ENCODE data around the gene CCR3. TPM values are rescaled to one million over a fixed set of nuclear protein-coding genes. Genes with fewer than 3 reads are reported as not detected.

The CCR3 gene
- polyA plus RNA-seq (2013, experiment 1 of 2): not detected
- not detected for polyA plus RNA-seq (2013, experiment 2 of 2)

GRCh38 chr3:46242120-46242519 lies at the start of gene CCR3:
Gene CCR3, plus strand, starts transcription at chr3:46242460. Its CDS starts 22,699 bp downstream, at chr3:46265159.
- no peak within 1 kb of the TSS for H4K8ac ChIP-seq (ENCODE audit: low read depth, low read length)
- H3K9ac ChIP-seq (ENCODE audit: low read depth, low read length, poor library complexity): no peak within 1 kb of the TSS
- no peak within 1 kb of the TSS for H3K4ac ChIP-seq (ENCODE audit: low read length)
- H3K4me1 ChIP-seq (ENCODE audit: control insufficient read depth in 2 of 2, insufficient read depth in 1 of 2, low read depth in 1 of 2, low read length in 2 of 2): no peaks in the 10 kb centered on the region
- H3K14ac ChIP-seq (ENCODE audit: low read length): no peak within 1 kb of the TSS
- H4K91ac ChIP-seq (ENCODE audit: low read depth, low read length, poor library complexity): no peak within 1 kb of the TSS
- DNase-seq (ENCODE audit: low spot score): no peak
- no peak within 1 kb of the TSS for H2AFZ ChIP-seq (ENCODE audit: low read length)
- no peak within 1 kb of the TSS for H2BK5ac ChIP-seq (ENCODE audit: low read length)
- H3K36me3 ChIP-seq (replicated peaks in 1 of 2; ENCODE audit: control insufficient read depth in 2 of 2, insufficient read depth in 2 of 2, low read length in 2 of 2): no peaks in the 10 kb centered on the region
- no peak within 1 kb of the TSS for H3K23ac ChIP-seq (ENCODE audit: low read depth, low read length, poor library complexity)
- no peaks in the 10 kb centered on the region for H3K9me3 ChIP-seq (replicated peaks in 1 of 2; ENCODE audit: control insufficient read depth in 2 of 2, insufficient read depth in 1 of 2, low read depth in 1 of 2, low read length in 2 of 2)
- no peak within 1 kb of the TSS for H3K18ac ChIP-seq (ENCODE audit: low read length)
- no peak within 1 kb of the TSS for H3K4me2 ChIP-seq (ENCODE audit: insufficient read depth, low read length, poor library complexity, severe bottlenecking)
- no peak within 1 kb of the TSS for H2BK15ac ChIP-seq (ENCODE audit: low read length)
- no peaks in the 10 kb centered on the region for H3K79me1 ChIP-seq (ENCODE audit: low read depth, low read length)
- H2BK120ac ChIP-seq (ENCODE audit: low read depth, low read length): no peak within 1 kb of the TSS
- WGBS, 2 donors (ENCODE audit: extremely low coverage in 2 of 2, insufficient read length in 2 of 2, insufficient replicate concordance in 1 of 2): no CpG with 5 or more reads among the region's 4 CpGs
- H3K27me3 ChIP-seq (ENCODE audit: control insufficient read depth in 3 of 3, insufficient read depth in 3 of 3, low read depth in 1 of 3, low read length in 3 of 3): peaks cover 0 to 2% (median 0%) of the 10 kb centered on the region in 3 experiments
- no peak within 1 kb of the TSS for H2AK5ac ChIP-seq (ENCODE audit: low read depth, low read length)
- H3K27ac ChIP-seq (replicated peaks; ENCODE audit: low read length): no peak within 1 kb of the TSS
- H2BK12ac ChIP-seq (ENCODE audit: low read length): no peak within 1 kb of the TSS
- no peak within 1 kb of the TSS for H3K4me3 ChIP-seq (ENCODE audit: low read length in 2 of 2)

- no peak for DNase-seq (ENCODE audit: low spot score)
- WGBS, 2 donors (ENCODE audit: extremely low coverage in 2 of 2, insufficient read length in 2 of 2, insufficient replicate concordance in 1 of 2): no CpG with 5 or more reads among the region's 5 CpGs
- Histone ChIP-seq H2BK15ac (ENCODE audit: low read length) (no peak overlapping the region), H4K91ac (ENCODE audit: low read depth, low read length, poor library complexity) (no peak overlapping the region), H3K4me3 (ENCODE audit: low read length in 2 of 2) (no peak overlapping the region), H3K4ac (ENCODE audit: low read length) (no peak overlapping the region), H3K9ac (ENCODE audit: low read depth, low read length, poor library complexity) (no peak overlapping the region), H3K27me3 (ENCODE audit: control insufficient read depth in 3 of 3, insufficient read depth in 3 of 3, low read depth in 1 of 3, low read length in 3 of 3) (no peaks in the 10 kb centered on the region), H3K79me1 (ENCODE audit: low read depth, low read length) (no peaks in the 10 kb centered on the region), H2BK5ac (ENCODE audit: low read length) (no peak overlapping the region), H3K23ac (ENCODE audit: low read depth, low read length, poor library complexity) (no peak overlapping the region), H2BK12ac (ENCODE audit: low read length) (no peak overlapping the region), H2AFZ (ENCODE audit: low read length) (no peak overlapping the region), H2AK5ac (ENCODE audit: low read depth, low read length) (no peak overlapping the region), H3K36me3 (replicated peaks in 1 of 2; ENCODE audit: control insufficient read depth in 2 of 2, insufficient read depth in 2 of 2, low read length in 2 of 2) (no peaks in the 10 kb centered on the region), H3K9me3 (replicated peaks in 1 of 2; ENCODE audit: control insufficient read depth in 2 of 2, insufficient read depth in 1 of 2, low read depth in 1 of 2, low read length in 2 of 2) (peaks cover 0 to 11% of the 10 kb centered on the region in 2 donors), H2BK120ac (ENCODE audit: low read depth, low read length) (no peak overlapping the region), H3K4me1 (ENCODE audit: control insufficient read depth in 2 of 2, insufficient read depth in 1 of 2, low read depth in 1 of 2, low read length in 2 of 2) (no peaks in the 10 kb centered on the region), H4K8ac (ENCODE audit: low read depth, low read length) (no peak overlapping the region), H3K27ac (replicated peaks; ENCODE audit: low read length) (no peak overlapping the region), H3K4me2 (ENCODE audit: insufficient read depth, low read length, poor library complexity, severe bottlenecking) (no peak overlapping the region), H3K14ac (ENCODE audit: low read length) (no peak overlapping the region), H3K18ac (ENCODE audit: low read length) (no peak overlapping the region)
These were observed 49.3 kb upstream of the CCR3 start for GRCh38 chr3:46192939-46193338.

GRCh38 chr3:46193436-46193835 lies 48.8 kb upstream of the CCR3 start:
- DNase-seq (ENCODE audit: low spot score): no peak
- Histone ChIP-seq H3K4me2 (ENCODE audit: insufficient read depth, low read length, poor library complexity, severe bottlenecking) (no peak overlapping the region), H2BK120ac (ENCODE audit: low read depth, low read length) (no peak overlapping the region), H3K79me1 (ENCODE audit: low read depth, low read length) (no peaks in the 10 kb centered on the region), H2BK5ac (ENCODE audit: low read length) (no peak overlapping the region), H3K9ac (ENCODE audit: low read depth, low read length, poor library complexity) (no peak overlapping the region), H2AK5ac (ENCODE audit: low read depth, low read length) (no peak overlapping the region), H3K4me3 (ENCODE audit: low read length in 2 of 2) (no peak overlapping the region), H4K8ac (ENCODE audit: low read depth, low read length) (no peak overlapping the region), H3K27ac (replicated peaks; ENCODE audit: low read length) (no peak overlapping the region), H3K4ac (ENCODE audit: low read length) (no peak overlapping the region), H3K18ac (ENCODE audit: low read length) (no peak overlapping the region), H3K9me3 (replicated peaks in 1 of 2; ENCODE audit: control insufficient read depth in 2 of 2, insufficient read depth in 1 of 2, low read depth in 1 of 2, low read length in 2 of 2) (peaks cover 0 to 11% of the 10 kb centered on the region in 2 donors), H4K91ac (ENCODE audit: low read depth, low read length, poor library complexity) (no peak overlapping the region), H2BK15ac (ENCODE audit: low read length) (no peak overlapping the region), H2AFZ (ENCODE audit: low read length) (no peak overlapping the region), H3K23ac (ENCODE audit: low read depth, low read length, poor library complexity) (no peak overlapping the region), H3K4me1 (ENCODE audit: control insufficient read depth in 2 of 2, insufficient read depth in 1 of 2, low read depth in 1 of 2, low read length in 2 of 2) (no peaks in the 10 kb centered on the region), H3K14ac (ENCODE audit: low read length) (no peak overlapping the region), H3K36me3 (replicated peaks in 1 of 2; ENCODE audit: control insufficient read depth in 2 of 2, insufficient read depth in 2 of 2, low read length in 2 of 2) (no peaks in the 10 kb centered on the region), H3K27me3 (ENCODE audit: control insufficient read depth in 3 of 3, insufficient read depth in 3 of 3, low read depth in 1 of 3, low read length in 3 of 3) (no peaks in the 10 kb centered on the region), H2BK12ac (ENCODE audit: low read length) (no peak overlapping the region)
- no CpG with 5 or more reads among the region's 1 CpG for WGBS, 2 donors (ENCODE audit: extremely low coverage in 2 of 2, insufficient read length in 2 of 2, insufficient replicate concordance in 1 of 2)

DNA sequence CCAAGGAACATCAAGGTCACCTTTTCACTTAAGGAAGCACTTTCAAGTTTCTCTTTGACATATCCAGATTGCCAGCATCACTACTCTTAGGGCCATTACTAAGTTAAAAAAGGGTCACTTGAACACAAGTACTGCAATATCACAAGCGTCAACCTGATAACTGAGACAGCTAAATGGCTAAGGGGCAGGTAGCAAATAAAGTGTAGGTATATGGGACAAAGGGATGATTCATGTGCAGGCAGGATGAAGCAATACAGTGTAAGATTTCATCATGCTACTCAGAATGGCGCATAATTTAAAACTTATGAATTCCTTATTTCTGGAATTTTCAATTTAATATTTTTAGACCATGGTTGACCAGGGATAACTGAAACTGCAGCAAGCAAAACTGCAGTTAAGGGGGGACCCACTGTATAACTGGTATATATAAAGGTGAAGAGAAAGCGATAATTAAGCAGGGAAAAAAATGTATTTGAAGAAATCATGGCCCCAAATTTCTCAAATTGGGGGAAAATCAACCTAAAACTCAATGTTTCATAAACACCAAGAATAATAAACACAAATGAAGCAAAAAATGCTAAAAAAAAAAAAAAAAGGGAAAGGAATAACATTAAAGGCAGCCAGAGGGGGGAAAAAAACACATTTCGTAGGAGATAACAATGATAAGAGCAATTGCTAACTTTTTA lies 47.2 kb upstream of the CCR3 start:
- no peaks in the 10 kb centered on the region for H3K79me1 ChIP-seq (ENCODE audit: low read depth, low read length)
- no peak overlapping the region for H2BK15ac ChIP-seq (ENCODE audit: low read length)
- no peak overlapping the region for H3K4me3 ChIP-seq (ENCODE audit: low read length in 2 of 2)
- H2AFZ ChIP-seq (ENCODE audit: low read length): no peak overlapping the region
- H3K27ac ChIP-seq (replicated peaks; ENCODE audit: low read length): no peak overlapping the region
- no peak overlapping the region for H2BK12ac ChIP-seq (ENCODE audit: low read length)
- WGBS, 2 donors (ENCODE audit: extremely low coverage in 2 of 2, insufficient read length in 2 of 2, insufficient replicate concordance in 1 of 2): no CpG with 5 or more reads among the region's 4 CpGs
- H2BK120ac ChIP-seq (ENCODE audit: low read depth, low read length): no peak overlapping the region
- no peak overlapping the region for H2BK5ac ChIP-seq (ENCODE audit: low read length)
- no peak overlapping the region for H3K4ac ChIP-seq (ENCODE audit: low read length)
- H4K91ac ChIP-seq (ENCODE audit: low read depth, low read length, poor library complexity): no peak overlapping the region
- peaks cover 0 to 11% of the 10 kb centered on the region in 2 donors for H3K9me3 ChIP-seq (replicated peaks in 1 of 2; ENCODE audit: control insufficient read depth in 2 of 2, insufficient read depth in 1 of 2, low read depth in 1 of 2, low read length in 2 of 2)
- no peak for DNase-seq (ENCODE audit: low spot score)
- H3K27me3 ChIP-seq (ENCODE audit: control insufficient read depth in 3 of 3, insufficient read depth in 3 of 3, low read depth in 1 of 3, low read length in 3 of 3): no peaks in the 10 kb centered on the region
- no peaks in the 10 kb centered on the region for H3K36me3 ChIP-seq (replicated peaks in 1 of 2; ENCODE audit: control insufficient read depth in 2 of 2, insufficient read depth in 2 of 2, low read length in 2 of 2)
- H3K23ac ChIP-seq (ENCODE audit: low read depth, low read length, poor library complexity): no peak overlapping the region
- no peak overlapping the region for H2AK5ac ChIP-seq (ENCODE audit: low read depth, low read length)
- no peaks in the 10 kb centered on the region for H3K4me1 ChIP-seq (ENCODE audit: control insufficient read depth in 2 of 2, insufficient read depth in 1 of 2, low read depth in 1 of 2, low read length in 2 of 2)
- H3K9ac ChIP-seq (ENCODE audit: low read depth, low read length, poor library complexity): no peak overlapping the region
- no peak overlapping the region for H4K8ac ChIP-seq (ENCODE audit: low read depth, low read length)
- no peak overlapping the region for H3K4me2 ChIP-seq (ENCODE audit: insufficient read depth, low read length, poor library complexity, severe bottlenecking)
- H3K18ac ChIP-seq (ENCODE audit: low read length): no peak overlapping the region
- H3K14ac ChIP-seq (ENCODE audit: low read length): no peak overlapping the region

All from neuronal stem cell (in vitro differentiated cells).